RKO (cell line): Measurements from ENCODE around the gene LCN6.
A peak's percentile ranks its signal among the peaks of the same experiment; 100 is the strongest.
"Not testable (repeated sequence)": the region's sequence is repeated elsewhere in the genome, so short reads cannot be mapped to it uniquely, and the experiment has no call there.

Source experiments
- DNase-seq: peaks from one replicate; pipeline ENCODE4 v3.0.0-alpha.2; 2016; ENCODE audit warnings: low spot score

The LCN6 gene

DNA sequence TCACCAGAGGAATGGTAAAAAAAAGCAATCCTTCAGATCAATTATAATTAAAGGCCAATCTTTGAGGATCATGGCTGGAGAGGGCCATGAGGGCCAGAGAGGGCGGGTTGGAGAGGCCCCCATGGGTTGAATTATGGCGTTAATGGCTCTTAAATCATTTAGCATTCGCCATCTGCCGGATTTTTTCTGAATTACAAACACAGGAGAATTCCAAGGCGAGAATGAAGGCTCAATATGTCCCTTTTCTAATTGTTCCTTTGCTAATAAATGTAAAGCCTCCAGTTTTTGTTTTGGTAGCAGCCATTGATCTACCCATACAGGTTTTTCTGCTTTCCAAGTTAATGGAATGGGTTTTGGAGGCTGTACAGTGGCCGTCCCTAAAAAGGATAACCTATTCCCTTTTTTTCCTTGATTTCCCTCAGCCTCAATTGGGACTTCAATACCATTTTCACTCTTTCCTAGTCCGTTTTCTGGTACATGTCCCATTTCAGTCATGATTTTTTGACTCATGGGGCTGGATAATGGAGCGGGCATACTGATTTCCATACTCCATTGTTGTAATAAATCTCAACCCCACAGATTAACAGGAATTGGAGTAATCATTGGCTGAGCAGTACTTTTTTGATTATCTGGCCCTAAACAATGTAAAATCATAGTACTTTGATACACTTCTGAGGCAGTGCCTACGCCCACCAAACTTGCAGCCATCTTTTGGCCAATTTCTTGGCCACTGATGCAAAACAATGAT is 36.1 kb upstream of the LCN6 start:
- DNase-seq, result peak; percentile 78

DNA sequence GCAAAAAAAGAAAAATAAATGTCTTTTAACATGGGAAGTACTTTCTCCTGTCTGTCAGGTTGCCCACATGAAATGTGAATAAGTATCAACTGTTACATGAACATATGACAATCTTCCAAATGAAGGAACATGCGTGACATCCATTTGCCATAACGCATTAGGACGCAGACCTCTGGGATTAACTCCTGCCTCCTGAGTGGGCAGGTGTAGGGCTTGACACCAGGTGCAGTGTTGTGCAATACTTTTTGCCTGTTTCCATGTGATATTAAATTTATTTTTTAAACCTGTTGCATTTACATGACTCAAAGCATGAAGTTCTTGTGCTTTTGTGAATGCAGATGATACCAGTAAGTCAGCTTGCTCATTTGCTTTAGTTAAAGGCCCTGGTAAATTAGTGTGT is 34.1 kb upstream of the LCN6 start:
- DNase-seq, result no peak

DNA sequence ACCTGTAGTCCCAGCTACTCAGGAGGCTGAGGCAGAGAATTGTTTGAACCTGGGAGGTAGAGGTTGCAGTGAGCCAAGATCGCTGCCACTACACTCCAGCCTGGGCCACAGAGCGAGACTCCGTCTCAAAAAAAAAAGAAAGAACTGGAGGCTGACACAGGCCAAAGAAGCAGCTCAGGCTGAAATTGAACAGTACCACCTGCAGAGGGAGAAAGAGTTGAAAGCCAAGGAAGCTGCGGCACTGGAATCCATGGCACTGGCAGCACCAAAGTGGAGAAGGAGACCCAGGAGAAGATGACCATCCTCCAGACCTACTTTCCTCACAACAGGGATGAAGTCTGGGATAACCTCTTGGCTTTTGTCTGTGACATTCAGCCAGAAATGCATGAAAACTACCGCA is 31.5 kb upstream of the LCN6 start:
- DNase-seq, result peak; percentile 56

DNA sequence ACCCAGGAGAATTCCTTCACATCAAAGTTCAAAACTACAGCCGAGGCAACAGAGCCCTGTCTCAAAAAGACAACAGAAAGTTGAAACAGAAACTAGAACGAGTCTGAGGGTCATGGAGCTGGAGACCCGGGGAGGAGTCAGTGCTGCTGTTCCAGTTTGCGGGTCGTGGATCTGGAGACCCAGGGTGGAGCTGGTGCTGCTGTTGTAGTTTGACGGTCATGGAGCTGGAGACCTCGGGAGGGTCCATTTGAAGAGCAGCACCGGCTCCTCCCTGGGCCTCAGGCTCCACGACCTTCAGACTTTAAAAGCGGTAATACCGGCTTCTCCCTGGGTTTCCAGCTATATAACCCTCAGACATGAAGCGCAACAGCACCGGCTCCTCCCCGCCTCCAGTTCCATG is 29.0 kb upstream of the LCN6 start:
- no peak for DNase-seq

DNA sequence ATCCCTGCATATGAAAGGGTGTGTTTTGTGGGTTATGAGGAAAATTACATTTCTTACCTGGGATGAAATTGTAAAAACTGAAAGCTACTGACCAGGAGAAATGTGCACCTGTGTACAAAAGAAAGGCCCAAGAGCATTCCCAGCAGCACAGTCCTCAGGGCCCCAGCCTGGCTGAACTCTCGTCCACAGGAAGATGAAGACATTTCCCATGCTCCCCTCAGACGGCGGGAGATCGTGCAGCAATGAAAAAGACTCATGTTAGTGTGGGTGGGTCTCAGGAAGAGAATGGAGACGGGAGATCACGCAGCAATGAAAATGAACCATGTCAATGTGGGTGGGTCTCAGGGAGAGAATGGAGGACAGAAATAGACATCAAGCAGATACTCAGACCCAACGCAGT is 28.6 kb upstream of the LCN6 start:
- DNase-seq, result no peak

DNA sequence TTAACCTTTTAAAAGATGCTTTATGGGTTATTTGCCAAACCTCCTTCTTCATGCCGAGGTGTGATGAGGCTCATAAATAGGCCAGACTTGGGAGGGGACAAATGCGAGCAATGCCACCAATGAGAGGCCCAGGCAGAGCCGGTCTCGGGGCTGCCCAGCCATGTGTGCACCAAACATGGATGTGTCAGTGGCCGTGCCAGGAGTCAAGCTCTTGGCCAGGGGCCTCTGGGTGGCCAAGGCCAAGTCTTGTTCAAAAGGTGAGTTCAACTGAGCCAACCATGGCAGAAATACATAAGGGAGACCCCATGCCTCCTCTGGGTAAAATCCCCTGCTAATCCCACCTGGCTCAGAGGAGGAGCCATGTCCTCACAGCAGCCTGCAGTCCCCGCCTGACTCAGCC is 26.9 kb upstream of the LCN6 start:
- no peak for DNase-seq

DNA sequence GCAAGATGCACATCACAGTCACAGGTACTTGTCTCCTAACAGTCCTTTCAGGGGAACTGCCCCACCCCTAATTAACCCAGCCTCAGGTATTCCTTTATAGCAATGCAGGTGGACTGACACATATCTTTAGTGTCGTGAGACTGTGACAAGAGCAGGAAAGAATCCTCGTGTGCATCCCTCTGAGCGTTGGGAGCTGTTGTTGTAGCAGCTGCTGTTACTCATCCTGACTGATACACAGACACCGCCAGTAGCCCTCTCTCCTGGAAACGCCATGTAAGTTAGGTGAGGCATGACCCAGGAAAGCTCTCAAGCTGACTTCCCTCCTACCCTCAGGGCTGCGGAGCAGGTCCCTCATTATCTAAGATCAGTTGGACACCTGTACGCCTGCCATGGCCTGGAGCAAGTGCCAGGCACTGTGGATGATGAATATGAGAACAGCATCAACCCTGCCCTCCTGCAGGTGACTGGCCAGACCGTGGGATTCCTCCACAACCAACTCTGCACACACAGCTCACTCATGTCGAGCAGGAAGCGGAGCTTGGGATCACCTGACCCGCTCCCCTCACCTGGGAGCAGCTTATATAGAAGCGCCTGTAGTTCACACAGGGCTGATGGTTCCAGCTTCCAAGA is 26.2 kb upstream of the LCN6 start:
- no peak for DNase-seq

DNA sequence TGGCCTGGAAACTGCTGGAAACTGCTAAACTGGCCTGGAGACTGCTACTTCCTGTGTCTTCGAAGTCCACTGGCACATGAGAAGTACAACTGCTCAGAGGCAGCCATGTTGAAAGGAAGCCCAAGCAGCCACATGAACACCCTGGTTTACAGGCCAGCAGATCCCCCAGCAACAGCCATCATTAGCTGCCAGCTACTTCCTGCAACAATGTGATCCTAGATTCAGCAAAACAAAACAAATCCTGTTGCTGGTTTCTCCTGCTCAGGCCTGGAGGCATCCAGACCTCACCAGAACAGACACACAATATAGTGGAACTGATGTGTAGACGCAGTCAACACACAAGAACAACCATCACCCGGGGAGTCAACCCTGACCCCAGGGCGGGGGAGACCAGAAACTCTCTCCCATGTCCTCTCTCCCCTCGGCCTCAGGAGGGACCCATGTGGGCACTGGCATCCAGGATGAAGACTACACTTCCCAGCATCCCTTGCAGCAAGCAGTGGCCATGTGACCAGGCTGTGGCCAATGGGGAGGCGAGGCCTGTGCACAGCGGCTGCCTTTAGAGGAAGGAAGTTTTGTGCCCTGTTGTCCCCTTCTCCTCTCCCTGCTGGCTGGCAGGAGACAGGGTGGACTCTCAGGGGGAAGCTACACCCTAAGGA is 25.2 kb upstream of the LCN6 start:
- peak; percentile 51 for DNase-seq

DNA sequence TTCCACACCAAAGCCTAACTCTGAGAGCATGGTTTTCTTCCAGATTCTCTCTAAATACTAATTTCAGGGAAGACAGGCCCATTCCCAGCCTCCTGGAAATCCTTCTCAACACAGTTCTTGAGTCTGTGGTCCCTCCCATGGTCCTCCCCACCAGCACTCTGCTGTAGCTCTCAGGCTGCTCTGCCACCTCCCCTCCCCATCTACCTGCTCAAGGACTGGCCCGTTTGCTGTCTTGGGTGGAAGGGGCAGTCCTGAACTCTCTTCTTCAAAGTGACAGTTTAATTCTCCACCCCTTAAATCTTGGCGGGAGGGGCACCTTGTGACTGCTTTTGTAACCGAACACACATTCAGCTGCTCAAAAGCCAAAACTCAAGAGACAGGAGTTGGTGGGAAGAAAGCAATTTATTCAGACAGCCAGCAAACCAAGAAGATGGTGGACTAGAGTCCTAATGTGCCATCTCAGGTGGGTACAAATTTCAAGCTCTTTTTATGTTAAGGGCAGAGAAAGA is 23.6 kb upstream of the LCN6 start:
- no peak for DNase-seq

DNA sequence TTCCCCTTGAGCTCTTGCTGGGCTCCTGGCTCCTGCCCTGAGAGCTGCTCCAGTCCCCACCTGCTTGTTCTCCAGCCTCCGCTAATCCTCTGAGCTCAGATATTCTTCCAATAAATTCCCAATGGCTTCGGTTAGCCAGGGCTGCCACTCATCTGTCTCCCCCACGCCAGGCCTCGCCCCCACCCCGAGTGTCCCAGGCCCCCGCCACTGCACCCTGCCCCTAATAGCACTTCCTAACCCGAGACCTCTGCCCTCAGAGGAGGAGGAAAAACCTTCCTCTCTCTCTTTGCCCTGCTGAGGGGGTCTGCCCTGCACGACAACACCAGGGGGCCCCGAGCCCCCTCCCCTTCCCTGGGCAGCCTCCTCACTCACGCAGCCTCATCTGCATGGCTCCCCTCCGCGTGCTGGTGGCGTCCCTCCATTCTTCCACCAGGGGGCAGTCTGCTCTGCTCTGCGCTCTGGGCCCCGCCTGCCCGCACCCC is 21.4 kb upstream of the LCN6 start:
- DNase-seq, result no peak

DNA sequence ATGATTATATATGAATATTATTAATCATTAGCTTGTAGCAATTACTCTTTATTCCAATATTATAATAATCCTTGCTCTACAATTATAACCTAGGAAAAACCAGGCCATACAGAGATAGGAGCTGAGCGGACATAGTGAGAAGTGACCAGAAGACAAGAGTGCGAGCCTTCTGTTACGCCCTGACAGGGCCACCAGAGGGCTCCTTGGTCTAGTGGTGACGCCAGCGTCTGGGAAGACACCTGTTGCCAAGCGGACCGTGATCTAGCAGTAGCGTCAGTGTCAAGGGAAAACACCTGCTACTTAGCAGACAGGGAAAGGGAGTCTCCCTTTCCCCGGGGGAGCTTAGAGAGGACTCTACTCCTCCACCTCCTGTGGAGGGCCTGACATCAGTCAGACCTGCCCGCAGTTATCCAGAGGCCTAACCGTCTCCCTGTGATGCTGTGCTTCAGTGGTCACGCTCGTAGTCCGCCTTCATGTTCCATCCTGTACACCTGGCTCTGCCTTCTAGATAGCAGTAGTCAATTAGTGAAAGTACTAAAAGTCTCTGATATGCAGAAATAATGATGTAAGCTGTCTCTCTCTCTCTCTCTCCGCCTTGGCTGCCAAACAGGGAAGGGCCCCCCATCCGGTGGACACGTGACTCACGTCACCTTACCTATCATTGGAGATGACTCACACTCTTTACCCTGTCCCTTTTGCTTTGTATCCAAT is 18.2 kb upstream of the LCN6 start:
- peak; percentile 87 for DNase-seq

DNA sequence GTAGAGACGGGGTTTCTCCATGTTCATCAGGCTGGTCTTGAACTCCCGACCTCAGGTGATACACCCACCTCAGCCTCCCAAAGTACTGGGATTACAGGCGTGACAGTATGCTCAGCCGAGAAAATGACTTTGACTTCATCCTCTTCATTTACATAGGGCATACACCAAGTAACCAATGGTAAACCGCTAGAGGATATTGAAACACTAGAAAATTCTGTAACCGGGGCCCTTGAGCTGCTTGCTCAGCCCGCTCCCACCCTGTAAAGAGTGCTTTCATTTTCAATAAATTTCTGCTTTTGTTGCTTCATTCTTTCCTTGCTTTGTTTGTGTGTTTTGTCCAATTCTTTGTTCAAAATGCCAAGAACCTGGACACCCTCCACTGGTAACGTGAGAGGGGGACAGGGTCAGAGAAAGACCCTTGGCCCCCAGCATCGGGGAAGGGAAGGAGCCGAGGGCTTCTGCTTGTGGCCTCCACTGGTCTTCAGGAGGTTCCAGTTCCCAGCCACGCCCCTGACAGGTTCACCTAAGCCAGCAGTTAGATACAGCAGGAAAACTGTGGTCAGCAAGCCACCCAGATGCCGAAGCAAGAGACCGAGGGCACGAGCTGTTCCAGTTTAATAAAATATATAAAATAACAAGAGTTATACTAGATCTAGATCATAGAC is 17.6 kb upstream of the LCN6 start:
- not testable (repeated sequence) for DNase-seq

DNA sequence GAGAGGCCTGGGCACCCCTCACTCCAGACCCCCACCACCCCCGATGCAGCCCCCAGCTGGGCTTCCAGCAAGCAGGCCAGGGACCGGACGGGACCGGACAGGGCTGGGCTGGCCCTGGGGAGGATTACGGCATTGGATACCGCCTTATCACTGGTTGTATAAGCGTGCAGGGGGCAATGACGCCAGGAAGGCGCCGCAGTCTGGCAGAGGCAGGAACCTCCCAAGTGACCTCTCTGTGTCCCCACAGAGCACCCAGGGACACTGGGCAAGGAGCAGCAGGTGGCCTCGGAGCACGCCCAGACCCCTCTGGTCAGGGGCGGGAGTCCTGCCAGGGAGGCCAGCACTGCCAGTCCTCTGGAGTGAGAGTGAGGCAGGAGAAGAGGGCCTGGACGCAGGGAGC is 16.7 kb upstream of the LCN6 start:
- DNase-seq, result no peak

DNA sequence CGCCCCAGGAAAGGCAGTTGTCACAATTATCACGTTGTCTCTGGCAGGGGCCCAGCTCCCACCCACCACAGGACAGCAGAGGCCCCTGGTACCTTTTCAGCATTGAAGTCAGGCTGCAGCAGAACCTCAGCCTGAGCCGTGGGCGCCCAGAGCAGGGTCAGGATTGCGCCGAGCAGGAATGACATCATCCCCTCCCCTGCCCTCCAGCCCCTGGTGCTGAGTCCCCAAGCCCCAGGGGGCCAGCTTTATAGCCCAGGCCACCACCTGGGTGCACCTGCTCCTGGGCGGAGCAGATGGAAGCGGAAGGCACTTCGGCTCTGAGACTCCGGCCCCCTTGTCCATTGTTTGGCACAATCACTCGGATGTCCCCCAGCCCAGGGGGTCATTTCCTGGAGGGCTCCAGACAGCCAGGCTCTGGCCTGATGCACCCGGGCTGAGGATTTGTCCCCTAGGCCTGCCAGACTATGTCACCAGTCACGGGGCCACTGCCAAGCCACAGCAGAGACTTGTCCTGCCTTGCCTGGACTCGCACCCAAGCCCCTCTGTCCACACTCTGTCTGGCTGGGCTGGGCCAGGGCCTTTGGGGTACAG is 16.1 kb upstream of the LCN6 start, which contains the start of gene LCN15:
Gene LCN15, minus strand, starts transcription at position 218 of the 591 bp plus-strand sequence. Its CDS starts 30 bp downstream, at position 188.
- DNase-seq, result no peak

DNA sequence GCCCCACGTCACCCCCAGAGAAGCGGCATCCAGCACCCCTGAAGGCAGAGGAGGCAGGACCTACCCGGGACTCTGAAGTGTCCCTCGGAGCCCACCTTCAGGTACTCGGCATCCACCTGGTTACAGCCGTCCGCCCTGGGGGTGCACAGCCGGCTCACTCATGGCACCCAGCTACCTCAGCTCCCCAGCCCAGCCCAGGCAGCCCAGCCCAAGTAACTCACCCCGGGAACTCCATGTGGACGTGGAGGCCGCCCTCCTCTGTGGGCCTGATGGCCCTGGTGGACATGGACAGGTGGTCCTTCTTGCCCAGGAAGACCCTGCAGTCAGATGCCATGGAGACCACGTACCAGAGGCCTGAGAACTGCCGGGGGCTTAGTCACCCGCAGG is 15.3 kb upstream of the LCN6 start:
- DNase-seq, result no peak

DNA sequence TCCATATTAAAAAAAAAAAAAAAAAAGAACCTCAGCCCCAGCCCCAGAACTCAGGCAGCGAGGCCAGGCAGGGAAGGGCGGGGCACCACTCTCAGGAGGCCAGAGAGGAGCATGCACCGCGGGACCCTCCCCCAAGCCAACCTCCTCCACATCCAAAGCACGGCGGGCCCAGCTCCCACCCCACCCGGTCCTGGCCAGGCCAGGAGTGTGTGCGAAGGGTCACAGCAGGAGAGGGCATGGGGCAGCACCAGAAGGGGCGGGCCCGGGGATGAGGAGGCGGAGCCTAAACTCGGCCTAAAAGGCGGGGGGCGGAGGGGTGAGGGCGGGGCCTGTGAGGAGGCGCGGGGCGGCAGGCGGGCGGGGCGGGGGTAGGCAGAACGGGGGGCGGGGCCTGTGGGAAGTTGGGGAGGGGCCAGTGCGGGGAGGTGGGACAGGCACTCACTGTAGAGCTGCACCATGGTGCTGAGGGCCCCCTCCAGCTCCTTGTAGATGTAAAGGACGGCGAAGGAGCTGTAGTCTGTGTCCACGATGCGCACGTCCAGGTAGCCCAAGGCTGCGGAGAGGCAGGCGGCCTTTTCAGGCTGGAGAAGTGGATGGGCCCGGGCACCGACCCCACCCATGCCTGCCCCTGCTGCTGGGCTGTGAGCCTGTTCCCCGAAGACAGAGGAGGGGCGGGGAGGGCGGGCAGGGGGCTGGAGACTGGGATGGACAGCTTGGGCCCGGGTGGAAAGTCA is 14.8 kb upstream of the LCN6 start:
- DNase-seq, result peak; percentile 42

DNA sequence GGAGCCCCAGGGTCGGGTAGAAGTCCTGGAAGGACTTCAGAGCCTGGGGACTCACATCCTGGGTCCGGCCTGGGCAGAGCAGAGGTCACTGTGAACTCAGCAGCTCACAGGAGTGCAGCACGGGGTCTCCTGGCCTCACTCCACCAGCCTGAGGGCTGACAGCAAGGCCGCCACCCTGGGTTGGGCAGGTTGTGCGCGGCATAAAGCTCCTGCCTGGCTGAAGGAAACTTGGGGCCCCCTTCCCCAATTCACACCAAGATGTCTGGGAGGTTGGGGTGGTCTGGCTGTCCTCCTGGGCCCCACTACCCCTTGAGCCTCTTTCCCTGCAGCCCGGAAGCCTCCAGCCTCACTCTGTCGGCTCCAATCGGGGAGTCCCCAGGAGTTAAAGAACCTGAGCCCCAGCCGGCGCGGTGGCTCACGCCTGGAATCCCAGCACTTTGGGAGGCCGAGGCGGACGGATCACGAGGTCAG is 13.9 kb upstream of the LCN6 start:
- no peak for DNase-seq

DNA sequence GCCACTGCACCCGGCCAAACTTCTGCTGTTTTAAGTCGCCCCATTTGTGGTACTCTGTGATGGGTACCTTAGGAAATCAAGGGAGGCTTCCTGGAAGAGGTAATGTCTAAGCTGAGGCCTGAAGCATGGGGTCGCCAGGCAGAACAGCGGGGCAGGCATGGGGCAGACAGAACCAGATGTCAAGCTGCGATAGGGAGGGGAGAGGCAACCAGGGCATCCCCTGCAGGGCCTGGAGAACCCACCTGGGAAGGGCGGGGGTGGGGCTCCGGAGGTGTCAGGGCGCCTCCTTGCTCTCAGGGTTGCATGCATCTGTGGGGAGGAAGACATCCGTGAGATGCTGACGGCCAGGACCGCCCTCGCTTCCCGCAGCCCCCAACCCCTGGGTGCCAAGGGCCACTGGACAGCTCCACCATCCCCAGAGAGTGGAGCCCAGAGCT is 13.2 kb upstream of the LCN6 start:
- no peak for DNase-seq

DNA sequence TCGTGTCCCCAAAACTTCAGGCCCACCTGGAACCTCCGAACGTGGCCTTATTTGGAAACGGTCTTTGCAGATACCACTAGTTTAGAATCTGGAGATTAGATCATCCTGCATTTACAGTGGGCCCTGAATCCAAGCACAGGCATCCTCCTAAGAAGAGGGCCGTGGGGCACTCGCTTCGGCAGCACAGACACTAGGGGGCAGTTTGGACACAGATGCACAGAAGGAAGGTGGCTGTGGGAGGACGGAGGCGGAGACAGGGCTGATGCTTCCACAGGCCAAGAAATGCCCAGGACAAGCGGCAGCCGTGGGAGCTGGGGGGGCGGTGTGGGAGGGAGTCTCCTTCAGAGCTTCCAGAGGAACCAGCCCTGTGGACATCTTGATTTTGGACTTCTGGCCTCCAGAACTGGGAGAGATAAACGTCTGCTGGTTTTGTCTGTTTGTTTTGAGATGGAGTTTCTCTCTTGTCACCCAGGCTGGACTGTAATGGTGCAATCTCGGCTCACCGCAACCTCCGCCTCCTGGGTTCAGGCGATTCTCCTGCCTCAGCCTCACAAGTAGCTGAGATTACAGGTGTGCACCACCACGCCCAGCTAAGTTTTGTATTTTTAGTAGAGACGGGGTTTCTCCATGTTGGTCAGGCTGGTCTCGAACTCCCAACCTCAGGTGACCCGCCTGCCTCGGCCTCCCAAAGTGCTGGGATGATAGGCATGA is 12.7 kb upstream of the LCN6 start:
- DNase-seq, result peak; percentile 78

DNA sequence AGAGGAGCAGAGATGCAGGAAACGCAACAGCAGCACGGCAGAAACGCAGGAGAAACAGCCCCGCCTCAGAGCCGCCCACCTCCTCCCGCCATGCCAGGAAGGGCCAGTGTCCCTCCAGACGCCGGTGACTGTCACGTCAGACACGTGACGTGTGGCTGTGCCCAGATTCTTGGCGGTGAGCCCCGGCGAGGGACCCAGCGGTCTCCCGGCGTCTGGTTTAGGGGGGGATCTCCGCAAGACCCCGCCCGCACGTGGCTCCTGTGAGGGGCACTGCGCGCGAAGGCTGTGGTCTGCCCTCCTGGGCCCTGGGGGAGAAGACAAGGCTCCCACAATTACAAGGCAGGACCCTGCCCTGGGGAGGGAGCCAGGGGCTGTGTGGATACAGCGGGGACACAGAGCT is 12.1 kb upstream of the LCN6 start:
- no peak for DNase-seq
